GM12878 (cell line): ENCODE data around the gene FREM3. TPM values are rescaled to one million over a fixed set of nuclear protein-coding genes. Genes with fewer than 3 reads are reported as not detected.

Source experiments
- ATAC-seq: fragments of 200-7000 bp; cut with Tn5 transposase; 3 replicates; pipeline ENCODE4 v1.9.1; 2020; ENCODE audit warnings: mild to moderate bottlenecking, moderate library complexity
- BruUV-seq: library from RNA; stranded (reverse); fragments of 400-500 nt; replicated peaks from 2 replicates; lab custom pipeline; 2021; lab: Mats Ljungman, UMichigan
- CTCF ChIA-PET: fragments of 300-600 bp; sonication (Branson Sonifier 250); formaldehyde crosslinking; extraction: SDS; loops from one replicate; lab custom pipeline; 2021; ENCODE audit warnings: inconsistent platforms; lab: Yijun Ruan, JAX
- POLR2A ChIA-PET: fragments of 350-600 bp; formaldehyde crosslinking; extraction: SDS; loops from one replicate; lab custom pipeline; 2021; ENCODE audit warnings: inconsistent platforms; lab: Charles Lee
- RAD21 ChIA-PET: fragments of 300-600 bp; sonication (Branson Sonifier 250); formaldehyde crosslinking; loops from one replicate; lab custom pipeline; 2023; ENCODE audit warnings: antibody characterized with exemption; ENCODE audit not compliant: unreplicated experiment; lab: Charles Lee
- SMC1A ChIA-PET: fragments of 300-600 bp; sonication (Branson Sonifier 250); formaldehyde crosslinking; loops from one replicate; lab custom pipeline; 2023; ENCODE audit not compliant: unreplicated experiment, uncharacterized antibody; lab: Charles Lee
- DNase-seq: peaks from one replicate; pipeline ENCODE4 v3.0.0-alpha.2; 2011; ENCODE audit warnings: low read depth, low spot score
- FAIRE-seq: peaks from 3 replicates; lab custom pipeline; 2011; peaks lifted over from hg19 to GRCh38; lab: Jason Lieb, UNC
- H2AFZ ChIP-seq: 2 replicates; pipeline ENCODE4 v1.6.0; 2011; ENCODE audit warnings: low read depth, low read length, control low read depth; ENCODE audit not compliant: control insufficient read depth
- H3K27ac ChIP-seq: 2 replicates; pipeline ENCODE4 v1.5.1; 2011; ENCODE audit warnings: control low read depth; ENCODE audit not compliant: control insufficient read depth, insufficient read depth
- H3K27me3 ChIP-seq, 2 experiments: replicated peaks in 1 of 2; 2 replicates each; pipeline versions ENCODE4 v1.6.0 to v1.6.1; 2011; ENCODE audit warnings: low read length in 1 of 2; ENCODE audit not compliant: control insufficient read depth in 2 of 2, insufficient read depth in 2 of 2
- H3K36me3 ChIP-seq, 2 experiments: 2 replicates each; pipeline ENCODE4 v1.5.1; 2011; ENCODE audit warnings: low read length in 1 of 2; ENCODE audit not compliant: control insufficient read depth in 2 of 2, insufficient read depth in 2 of 2
- H3K4me1 ChIP-seq: 2 replicates; pipeline ENCODE4 v1.6.1; 2011; ENCODE audit warnings: mild to moderate bottlenecking, low read length, moderate library complexity, mixed read lengths; ENCODE audit not compliant: control insufficient read depth, insufficient read depth
- H3K4me2 ChIP-seq: 2 replicates; pipeline ENCODE4 v1.6.0; 2011; ENCODE audit warnings: control low read depth; ENCODE audit not compliant: control insufficient read depth, insufficient read depth
- H3K4me3 ChIP-seq: fragments of 200-600 bp; sonication (generic); 2 replicates; pipeline ENCODE4 v1.5.1; 2016
- H3K79me2 ChIP-seq: 2 replicates; pipeline ENCODE4 v1.6.0; 2011; ENCODE audit warnings: low read length; ENCODE audit not compliant: control insufficient read depth, insufficient read depth
- H3K9ac ChIP-seq: 2 replicates; pipeline ENCODE4 v1.8.0; 2011; ENCODE audit warnings: low read length, control low read depth, mixed read lengths; ENCODE audit not compliant: control insufficient read depth, insufficient read depth
- H3K9me3 ChIP-seq: replicated peaks from 3 replicates; pipeline ENCODE4 v1.5.1; 2011; ENCODE audit warnings: mild to moderate bottlenecking, low read length; ENCODE audit not compliant: control insufficient read depth, insufficient read depth
- H4K20me1 ChIP-seq: 2 replicates; pipeline ENCODE4 v1.6.0; 2011; ENCODE audit not compliant: control insufficient read depth, insufficient read depth
- ATF7 ChIP-seq: fragments of 450-650 bp; IDR thresholded peaks from 2 replicates; pipeline ENCODE4 v1.6.1; 2016; ENCODE audit warnings: low read depth, mild to moderate bottlenecking
- HCFC1 ChIP-seq: fragments of 150-350 bp; IDR thresholded peaks from 2 replicates; pipeline ENCODE4 v1.6.1; 2014; ENCODE audit warnings: low read length
- HDAC6 ChIP-seq: fragments of 200-600 bp; sonication (generic); IDR thresholded peaks from one replicate; pipeline ENCODE4 v1.8.0; 2017; ENCODE audit warnings: antibody characterized with exemption; ENCODE audit not compliant: unreplicated experiment
- PAX5 ChIP-seq: IDR thresholded peaks from 2 replicates; pipeline ENCODE4 v1.6.1; 2011; ENCODE audit warnings: low read depth, low read length, borderline replicate concordance
- SIX5 ChIP-seq: IDR thresholded peaks from 2 replicates; pipeline ENCODE4 v1.6.1; 2011; ENCODE audit warnings: mild to moderate bottlenecking, low read depth, low read length, moderate library complexity; ENCODE audit not compliant: severe bottlenecking
- SMC3 ChIP-seq: IDR thresholded peaks from 2 replicates; pipeline ENCODE4 v1.6.1; 2011; ENCODE audit warnings: low read length, improper control_type of control experiment, borderline replicate concordance
- STAT3 ChIP-seq: IDR thresholded peaks from 2 replicates; pipeline ENCODE4 v1.6.1; 2011; ENCODE audit warnings: low read depth, low read length, improper control_type of control experiment
- ZNF24 ChIP-seq: fragments of 450-650 bp; IDR thresholded peaks from 2 replicates; pipeline ENCODE4 v1.6.1; 2017; ENCODE audit warnings: antibody characterized with exemption, mild to moderate bottlenecking
- WGBS: methylation state at CpG from one replicate; pipeline ENCODE4 v1.1.6; 2016; ENCODE audit warnings: low lambda C conversion rate; ENCODE audit not compliant: insufficient replicate concordance, insufficient coverage; ENCODE audit errors: missing lambda C conversion rate; 5-methylcytosine and 5-hydroxymethylcytosine counted together
- in situ Hi-C: fragments of 300-500 bp; cut with MboI; formaldehyde crosslinking; loops from 9 replicates; pipeline ENCODE4 v1.14.3; 2018; ENCODE audit warnings: mixed read lengths
- intact Hi-C: fragments of 100-400 bp; cut with micrococcal nuclease; formaldehyde crosslinking; loops from one replicate; pipeline ENCODE4 v1.14.2; 2022; ENCODE audit not compliant: unreplicated experiment
- polyA plus RNA-seq, 11 experiments: library from polyadenylated mRNA; depleted of rRNA in 4 of 11; unstranded in 6 of 11; stranded (reverse) in 5 of 11; fragments of >200 nt; fragmentation: Nextera tagmentation in 4 of 11; fragmentation: Illumina TruSeq in 1 of 11; extraction: Ambion mirVana in 4 of 11; extraction: Trizol in 1 of 11; gene quantifications; 1 replicate in 1 of 11; 2 replicates in 10 of 11; pipeline versions ENCODE4 v1.2.1 to v1.2.3, GENCODE V29; 2011 to 2016; ENCODE audit warnings: inconsistent platforms in 2 of 11, missing spikeins in 2 of 11, low read depth in 1 of 11
- total RNA-seq, 4 experiments: library from RNA; depleted of rRNA in 3 of 4; stranded (reverse); fragments of >200 nt in 3 of 4; fragmentation: Illumina TruSeq in 1 of 4; extraction: Trizol in 1 of 4; gene quantifications; 2 replicates each; pipeline versions ENCODE4 v1.2.1 to v1.2.3, GENCODE V29; 2013 to 2021
- TF ChIP-seq, protein P1 (sequence below): fragments of 450-650 bp; IDR thresholded peaks from 2 replicates; pipeline ENCODE4 v1.6.1; 2017; ENCODE audit warnings: borderline replicate concordance
- TF ChIP-seq, protein P2 (sequence below), 3 experiments: IDR thresholded peaks in 2 of 3; conservative IDR thresholded peaks in 1 of 3; 2 replicates each; pipeline ENCODE4 v1.5.1; 2011; ENCODE audit warnings: low read depth in 3 of 3, low read length in 3 of 3, mild to moderate bottlenecking in 3 of 3, control low read depth in 2 of 3, moderate library complexity in 2 of 3, inconsistent platforms in 1 of 3, mixed read lengths in 1 of 3; ENCODE audit not compliant: control insufficient read depth in 2 of 3, insufficient read depth in 1 of 3; ENCODE audit errors: extremely low read depth in 1 of 3
- TF ChIP-seq, protein P3 (sequence below): IDR thresholded peaks from 2 replicates; pipeline ENCODE4 v1.6.1; 2012; ENCODE audit warnings: low read length, inconsistent platforms

FREM3 gene
- total and polyA plus RNA-seq, 10 of the 15 experiments (the other 5 are each of a cell fraction or from before 2014, with no cell fraction given): not detected

DNA sequence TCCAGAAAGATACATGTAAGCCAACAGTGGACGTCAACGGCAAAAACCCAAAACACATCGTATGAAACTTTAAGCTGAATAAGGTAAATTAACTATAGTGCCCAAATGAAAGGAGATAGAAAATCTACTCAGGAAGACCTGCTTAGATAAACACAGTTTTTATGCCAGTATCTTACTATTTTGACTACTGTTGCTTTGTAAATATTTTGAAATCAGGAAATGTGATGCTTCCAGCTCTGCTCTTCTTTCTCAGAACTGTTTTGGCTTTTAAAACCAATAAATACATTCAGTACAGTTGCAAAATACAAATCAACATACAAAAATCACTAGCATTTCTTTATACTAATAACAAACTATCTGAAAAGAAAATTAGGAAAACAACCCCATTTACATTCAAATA is 103.2 kb downstream of the FREM3 start:
- Histone ChIP-seq H3K79me2 (no peaks in the 10 kb centered on the region), H3K27me3 (no peaks in the 10 kb centered on the region), H3K4me3 (no peak overlapping the region), H3K36me3 (no peaks in the 10 kb centered on the region), H3K9ac (no peak overlapping the region), H2AFZ (no peak overlapping the region), H3K4me2 (no peak overlapping the region), H3K4me1 (no peaks in the 10 kb centered on the region), H4K20me1 (no peaks in the 10 kb centered on the region)
- POLR2A ChIA-PET: no interaction called here
- CTCF ChIA-PET: no interaction called here
- intact Hi-C loops (no loop called here), in situ Hi-C loops (no loop called here)
- WGBS: 51% methylated on average over 3 of the region's 3 CpGs
- RAD21 ChIA-PET: no interaction called here
- no TSS peak for BruUV-seq
- ATAC-seq (no peak), DNase-seq (no peak)
- TF ChIP-seq, protein P1, sequence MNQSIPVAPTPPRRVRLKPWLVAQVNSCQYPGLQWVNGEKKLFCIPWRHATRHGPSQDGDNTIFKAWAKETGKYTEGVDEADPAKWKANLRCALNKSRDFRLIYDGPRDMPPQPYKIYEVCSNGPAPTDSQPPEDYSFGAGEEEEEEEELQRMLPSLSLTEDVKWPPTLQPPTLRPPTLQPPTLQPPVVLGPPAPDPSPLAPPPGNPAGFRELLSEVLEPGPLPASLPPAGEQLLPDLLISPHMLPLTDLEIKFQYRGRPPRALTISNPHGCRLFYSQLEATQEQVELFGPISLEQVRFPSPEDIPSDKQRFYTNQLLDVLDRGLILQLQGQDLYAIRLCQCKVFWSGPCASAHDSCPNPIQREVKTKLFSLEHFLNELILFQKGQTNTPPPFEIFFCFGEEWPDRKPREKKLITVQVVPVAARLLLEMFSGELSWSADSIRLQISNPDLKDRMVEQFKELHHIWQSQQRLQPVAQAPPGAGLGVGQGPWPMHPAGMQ: no peak
- TF ChIP-seq, all 136 proteins: peak for 0
- Histone ChIP-seq H3K27ac (no peak overlapping the region), H3K9me3 (no peaks in the 10 kb centered on the region)
- no peak for FAIRE-seq
- SMC1A ChIA-PET: no interaction called here

DNA sequence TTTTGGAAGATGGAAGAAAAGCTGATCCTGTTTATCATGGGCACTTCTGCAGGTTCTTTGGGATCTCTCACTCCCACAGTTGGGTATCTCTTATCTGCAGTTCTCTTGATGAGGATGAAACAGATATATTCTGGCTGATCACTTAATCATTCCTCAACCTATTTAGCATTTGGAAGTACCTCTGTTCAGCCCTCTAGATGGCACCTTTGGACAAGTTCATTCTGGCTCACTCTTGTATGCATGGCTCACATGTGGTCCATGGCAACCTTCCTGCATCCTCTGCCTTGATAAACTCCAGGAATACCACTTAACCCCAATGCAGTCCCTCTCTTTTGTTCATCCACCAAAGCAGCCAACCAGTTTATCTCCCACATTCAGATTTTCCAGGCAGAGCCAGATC is 112.8 kb downstream of the FREM3 start:
- H3K4me2 ChIP-seq: no peak overlapping the region
- ChIA-PET CTCF (no interaction called here), SMC1A (no interaction called here), POLR2A (no interaction called here), RAD21 (no interaction called here)
- FAIRE-seq (no peak), DNase-seq (no peak), ATAC-seq (no peak)
- no peaks in the 10 kb centered on the region for H3K27me3 ChIP-seq
- H2AFZ ChIP-seq: no peak overlapping the region
- H3K4me3 ChIP-seq: no peak overlapping the region
- H3K9ac ChIP-seq: no peak overlapping the region
- intact Hi-C loops (no loop called here), in situ Hi-C loops (no loop called here)
- BruUV-seq: no TSS peak
- no peaks in the 10 kb centered on the region for H3K79me2 ChIP-seq
- no peak overlapping the region for H3K27ac ChIP-seq
- no peaks in the 10 kb centered on the region for H3K4me1 ChIP-seq
- no peaks in the 10 kb centered on the region for H4K20me1 ChIP-seq
- H3K36me3 ChIP-seq: no peaks in the 10 kb centered on the region
- no peaks in the 10 kb centered on the region for H3K9me3 ChIP-seq
- no peak for TF ChIP-seq HDAC6
- TF ChIP-seq HCFC1: no peak
- TF ChIP-seq SMC3: peak; percentile 14; the same call in 1 of the 2 replicates
- no peak for TF ChIP-seq ATF7
- TF ChIP-seq, protein P2, sequence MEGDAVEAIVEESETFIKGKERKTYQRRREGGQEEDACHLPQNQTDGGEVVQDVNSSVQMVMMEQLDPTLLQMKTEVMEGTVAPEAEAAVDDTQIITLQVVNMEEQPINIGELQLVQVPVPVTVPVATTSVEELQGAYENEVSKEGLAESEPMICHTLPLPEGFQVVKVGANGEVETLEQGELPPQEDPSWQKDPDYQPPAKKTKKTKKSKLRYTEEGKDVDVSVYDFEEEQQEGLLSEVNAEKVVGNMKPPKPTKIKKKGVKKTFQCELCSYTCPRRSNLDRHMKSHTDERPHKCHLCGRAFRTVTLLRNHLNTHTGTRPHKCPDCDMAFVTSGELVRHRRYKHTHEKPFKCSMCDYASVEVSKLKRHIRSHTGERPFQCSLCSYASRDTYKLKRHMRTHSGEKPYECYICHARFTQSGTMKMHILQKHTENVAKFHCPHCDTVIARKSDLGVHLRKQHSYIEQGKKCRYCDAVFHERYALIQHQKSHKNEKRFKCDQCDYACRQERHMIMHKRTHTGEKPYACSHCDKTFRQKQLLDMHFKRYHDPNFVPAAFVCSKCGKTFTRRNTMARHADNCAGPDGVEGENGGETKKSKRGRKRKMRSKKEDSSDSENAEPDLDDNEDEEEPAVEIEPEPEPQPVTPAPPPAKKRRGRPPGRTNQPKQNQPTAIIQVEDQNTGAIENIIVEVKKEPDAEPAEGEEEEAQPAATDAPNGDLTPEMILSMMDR (IDR thresholded peaks at IDR 0.05 in 2 of 3, conservative IDR thresholded peaks at IDR 0.05 in 1 of 3; ENCODE audit: control insufficient read depth in 2 of 3, extremely low read depth in 1 of 3, insufficient read depth in 1 of 3, low read depth in 3 of 3, low read length in 3 of 3): peak in 2 of 3 experiments; percentile 14 to 29; a peak in 3 of 6 replicates
- no peak for TF ChIP-seq PAX5
- TF ChIP-seq SIX5: no peak
- no peak for TF ChIP-seq ZNF24
- TF ChIP-seq, protein P3, sequence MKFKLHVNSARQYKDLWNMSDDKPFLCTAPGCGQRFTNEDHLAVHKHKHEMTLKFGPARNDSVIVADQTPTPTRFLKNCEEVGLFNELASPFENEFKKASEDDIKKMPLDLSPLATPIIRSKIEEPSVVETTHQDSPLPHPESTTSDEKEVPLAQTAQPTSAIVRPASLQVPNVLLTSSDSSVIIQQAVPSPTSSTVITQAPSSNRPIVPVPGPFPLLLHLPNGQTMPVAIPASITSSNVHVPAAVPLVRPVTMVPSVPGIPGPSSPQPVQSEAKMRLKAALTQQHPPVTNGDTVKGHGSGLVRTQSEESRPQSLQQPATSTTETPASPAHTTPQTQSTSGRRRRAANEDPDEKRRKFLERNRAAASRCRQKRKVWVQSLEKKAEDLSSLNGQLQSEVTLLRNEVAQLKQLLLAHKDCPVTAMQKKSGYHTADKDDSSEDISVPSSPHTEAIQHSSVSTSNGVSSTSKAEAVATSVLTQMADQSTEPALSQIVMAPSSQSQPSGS: no peak
- no peak for TF ChIP-seq STAT3
